ENCODE results near the gene LGR6. TPM values are rescaled to one million over a fixed set of nuclear protein-coding genes. Genes with fewer than 3 reads are reported as not detected.

LGR6 gene
- total and polyA plus RNA-seq, 2 of the 4 experiments (the other 2 are of a cell fraction), result not detected

- Histone ChIP-seq H2AK5ac (ENCODE audit: low read depth, low read length) (no peak overlapping the region), H3K14ac (replicated peaks; ENCODE audit: low read depth, low read length) (no peak overlapping the region), H4K8ac (ENCODE audit: low read depth in 2 of 2, low read length in 2 of 2) (no peak overlapping the region), H4K91ac (ENCODE audit: insufficient read depth, low read depth, low read length) (no peak overlapping the region), H3K9me3 (ENCODE audit: control insufficient read depth, insufficient read depth, low read length) (no peaks in the 10 kb centered on the region), H4K20me1 (ENCODE audit: insufficient read depth, low read length) (no peaks in the 10 kb centered on the region; the same call in 1 of the 2 replicates), H3K23ac (ENCODE audit: low read depth, low read length) (no peak overlapping the region), H3K27me3 (ENCODE audit: control insufficient read depth, insufficient read depth, low read length) (peaks cover 73% of the 10 kb centered on the region), H3K4me2 (ENCODE audit: low read depth, low read length) (no peak overlapping the region), H3K79me1 (ENCODE audit: low read depth in 1 of 2, low read length in 2 of 2) (no peaks in the 10 kb centered on the region), H3K27ac (ENCODE audit: insufficient read depth, low read length) (no peak overlapping the region), H2BK15ac (ENCODE audit: low read depth, low read length) (no peak overlapping the region), H3K9ac (ENCODE audit: low read depth, low read length) (no peak overlapping the region), H3K56ac (ENCODE audit: extremely low read depth, insufficient read depth, low read length) (no peak overlapping the region), H3K36me3 (ENCODE audit: control insufficient read depth, insufficient read depth, low read length) (no peaks in the 10 kb centered on the region), H2AFZ (replicated peaks; ENCODE audit: low read length, poor library complexity) (no peak overlapping the region), H4K5ac (ENCODE audit: low read depth, low read length) (no peak overlapping the region), H2AK9ac (replicated peaks; ENCODE audit: low read depth, low read length, poor library complexity) (no peak overlapping the region), H3K4me3 (ENCODE audit: insufficient read depth, low read depth, low read length) (no peak overlapping the region), H3K4me1 (ENCODE audit: control insufficient read depth, insufficient read depth, low read length) (no peaks in the 10 kb centered on the region), H2BK120ac (ENCODE audit: low read depth, low read length) (no peak overlapping the region), H3K18ac (ENCODE audit: low read depth, low read length) (no peak overlapping the region), H3K9me1 (ENCODE audit: insufficient read depth, low read length) (no peaks in the 10 kb centered on the region; the same call in 1 of the 2 replicates), H3K4ac (ENCODE audit: low read depth, low read length) (no peak overlapping the region), H2BK5ac (ENCODE audit: low read depth, low read length, poor library complexity, severe bottlenecking) (no peak overlapping the region), H2BK20ac (ENCODE audit: low read depth, low read length) (no peak overlapping the region)
- dilution Hi-C loops (cut with HindIII; ENCODE audit: low sequenced_read_pairs, unreplicated experiment), result no loop called here
- DNase-seq (no peak), ATAC-seq (ENCODE audit: low read depth) (no peak)
- intact Hi-C loops (cut with micrococcal nuclease), result no loop called here
- in situ Hi-C loops (cut with MboI; ENCODE audit: low sequenced_read_pairs), result no loop called here
- TF ChIP-seq RCOR1 (IDR thresholded peaks at IDR 0.05; ENCODE audit: insufficient replicate concordance, low read length) (no peak), MAFK (IDR thresholded peaks at IDR 0.05; ENCODE audit: low read depth, low read length) (no peak), RAD21 (IDR thresholded peaks at IDR 0.05; ENCODE audit: low read length) (no peak), CEBPB (IDR thresholded peaks at IDR 0.05; ENCODE audit: low read depth, low read length) (no peak), MXI1 (IDR thresholded peaks at IDR 0.05; ENCODE audit: borderline replicate concordance, low read depth, low read length) (no peak), FOS (IDR thresholded peaks at IDR 0.05; ENCODE audit: low read depth, low read length) (no peak), BHLHE40 (IDR thresholded peaks at IDR 0.05; ENCODE audit: low read depth, low read length) (no peak), NFE2L2 (IDR thresholded peaks at IDR 0.05; ENCODE audit: low read depth, low read length) (no peak), USF2 (IDR thresholded peaks at IDR 0.05; ENCODE audit: low read depth, low read length) (no peak)
- TF ChIP-seq, protein P1, sequence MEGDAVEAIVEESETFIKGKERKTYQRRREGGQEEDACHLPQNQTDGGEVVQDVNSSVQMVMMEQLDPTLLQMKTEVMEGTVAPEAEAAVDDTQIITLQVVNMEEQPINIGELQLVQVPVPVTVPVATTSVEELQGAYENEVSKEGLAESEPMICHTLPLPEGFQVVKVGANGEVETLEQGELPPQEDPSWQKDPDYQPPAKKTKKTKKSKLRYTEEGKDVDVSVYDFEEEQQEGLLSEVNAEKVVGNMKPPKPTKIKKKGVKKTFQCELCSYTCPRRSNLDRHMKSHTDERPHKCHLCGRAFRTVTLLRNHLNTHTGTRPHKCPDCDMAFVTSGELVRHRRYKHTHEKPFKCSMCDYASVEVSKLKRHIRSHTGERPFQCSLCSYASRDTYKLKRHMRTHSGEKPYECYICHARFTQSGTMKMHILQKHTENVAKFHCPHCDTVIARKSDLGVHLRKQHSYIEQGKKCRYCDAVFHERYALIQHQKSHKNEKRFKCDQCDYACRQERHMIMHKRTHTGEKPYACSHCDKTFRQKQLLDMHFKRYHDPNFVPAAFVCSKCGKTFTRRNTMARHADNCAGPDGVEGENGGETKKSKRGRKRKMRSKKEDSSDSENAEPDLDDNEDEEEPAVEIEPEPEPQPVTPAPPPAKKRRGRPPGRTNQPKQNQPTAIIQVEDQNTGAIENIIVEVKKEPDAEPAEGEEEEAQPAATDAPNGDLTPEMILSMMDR (conservative IDR thresholded peaks at IDR 0.05; ENCODE audit: low read depth, low read length), result no peak
- CTCF ChIA-PET, result no interaction called here
- WGBS, 2 experiments (ENCODE audit: extremely low coverage in 2 of 2, insufficient read length in 1 of 2), result 100% methylated on average over 2 of the region's 8 CpGs; no CpG with 5 or more reads in 1 of the 2 experiments
- BruUV-seq (replicated peaks), result no TSS peak
- POLR2A ChIA-PET (ENCODE audit: unreplicated experiment), result no interaction called here
Observed at GRCh38 chr1:202224453-202224852, 30.9 kb downstream of the LGR6 start.
